Measurements from ENCODE around the gene ZBTB44. TPM values are rescaled to one million over a fixed set of nuclear protein-coding genes. Genes with fewer than 3 reads are reported as not detected.

Gene ZBTB44
- total RNA-seq, 1 experiment from 2014 or later = 18.5 TPM

DNA sequence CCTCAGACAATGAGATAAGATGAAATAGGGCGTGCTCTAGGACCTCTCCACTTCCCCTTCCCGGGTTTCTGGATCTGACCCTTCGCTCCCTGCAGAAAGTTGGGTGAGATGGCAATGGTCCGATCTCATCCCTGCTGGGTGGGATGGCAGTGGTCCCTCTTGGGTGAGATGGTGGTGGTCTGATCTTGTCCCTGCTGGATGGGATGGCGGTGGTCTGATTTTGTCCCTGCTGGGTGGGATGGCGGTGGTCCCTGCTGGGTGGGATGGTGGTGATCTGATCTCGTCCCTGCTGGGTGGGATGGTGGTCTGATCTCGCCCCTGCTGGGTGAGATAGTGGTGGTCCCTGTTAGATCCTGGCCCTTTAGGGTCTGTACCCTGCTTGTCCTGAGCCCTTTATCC, 133.8 kb downstream of the ZBTB44 start:
- H3K4me3 ChIP-seq = no peak overlapping the region
- no peaks in the 10 kb centered on the region for H3K9me3 ChIP-seq
- no peak for DNase-seq
- no peaks in the 10 kb centered on the region for H3K27me3 ChIP-seq
- no peaks in the 10 kb centered on the region for H3K36me3 ChIP-seq

GRCh38 chr11:130180491-130180890, 134.2 kb downstream of the ZBTB44 start:
- Histone ChIP-seq H3K27me3 (no peaks in the 10 kb centered on the region), H3K36me3 (no peaks in the 10 kb centered on the region), H3K9me3 (no peaks in the 10 kb centered on the region), H3K4me3 (no peak overlapping the region)
- DNase-seq = no peak

GRCh38 chr11:130179396-130180306, 135.1 kb downstream of the ZBTB44 start:
- no peaks in the 10 kb centered on the region for H3K36me3 ChIP-seq
- DNase-seq = no peak
- no peaks in the 10 kb centered on the region for H3K9me3 ChIP-seq
- H3K4me3 ChIP-seq = no peak overlapping the region
- H3K27me3 ChIP-seq = no peaks in the 10 kb centered on the region

DNA sequence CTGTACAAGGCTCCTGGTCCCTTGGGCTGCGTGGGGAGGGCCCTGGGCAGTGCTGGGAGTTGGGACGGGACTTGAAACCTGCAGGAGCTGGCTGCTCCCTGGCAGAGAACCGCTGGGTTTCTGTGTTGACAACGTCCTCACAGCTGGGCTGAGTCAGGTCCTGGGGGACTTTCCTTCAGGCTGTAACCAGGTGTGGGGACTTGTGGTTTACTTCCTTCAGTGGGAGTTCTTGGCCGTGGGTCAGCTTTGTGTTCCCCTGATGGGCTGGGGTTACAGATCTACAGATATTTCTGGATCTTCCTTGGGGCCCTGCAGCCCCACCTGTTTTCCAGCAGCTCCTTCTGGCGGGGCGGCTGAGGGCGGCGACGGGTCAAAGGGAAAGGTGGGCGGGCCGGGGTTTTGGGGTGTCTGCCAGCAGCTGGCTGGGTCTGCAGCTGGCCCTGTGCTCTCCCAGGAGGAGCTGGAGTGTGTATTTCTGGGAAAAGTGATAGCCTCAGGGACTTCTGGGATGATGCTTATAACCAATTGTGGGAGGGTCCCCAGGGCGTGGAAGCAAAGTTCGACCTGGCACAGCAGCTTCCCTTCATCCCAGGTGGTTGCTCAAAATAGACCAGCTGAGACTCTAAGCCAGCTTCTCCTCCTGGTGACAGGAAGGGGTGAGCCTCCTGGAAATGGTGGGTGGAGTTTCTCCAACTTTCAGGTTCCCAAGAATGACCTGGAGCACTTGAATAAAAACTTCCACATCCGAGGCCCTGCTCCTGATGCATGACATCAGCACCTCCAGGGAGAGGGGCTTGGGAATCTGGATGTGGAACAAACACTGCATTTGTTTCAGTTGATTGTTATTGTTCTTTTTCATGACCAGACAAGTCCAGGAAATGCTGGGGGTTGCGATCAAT, 136.0 kb downstream of the ZBTB44 start:
- Histone ChIP-seq H3K36me3 (no peaks in the 10 kb centered on the region), H3K9me3 (no peaks in the 10 kb centered on the region), H3K4me3 (no peak overlapping the region), H3K27me3 (no peaks in the 10 kb centered on the region)
- DNase-seq = no peak

- no peak overlapping the region for H3K4me3 ChIP-seq
- H3K9me3 ChIP-seq = no peaks in the 10 kb centered on the region
- H3K27me3 ChIP-seq = no peaks in the 10 kb centered on the region
- H3K36me3 ChIP-seq = no peaks in the 10 kb centered on the region
- no peak for DNase-seq
These were observed 136.9 kb downstream of the ZBTB44 start for GRCh38 chr11:130177782-130178181.

Other genes starting within 250 kb of the ZBTB44 start
- 369 and 426 TPM in 2 replicates for gene APLP2, start 245.0 kb downstream of the ZBTB44 start, total RNA-seq (2014; rRNA removed; shearing (Covaris generic); ENCODE audit: low replicate concordance)
- not detected in 2 replicates for gene ST14, start 155.1 kb downstream of the ZBTB44 start, total RNA-seq (2014; rRNA removed; shearing (Covaris generic); ENCODE audit: low replicate concordance)
- 2.6 and 3.5 TPM in 2 replicates for gene ADAMTS8, start 113.7 kb upstream of the ZBTB44 start, total RNA-seq (2014; rRNA removed; shearing (Covaris generic); ENCODE audit: low replicate concordance)
- gene ADAMTS15, start 133.7 kb upstream of the ZBTB44 start, total RNA-seq (2014; rRNA removed; shearing (Covaris generic); ENCODE audit: low replicate concordance) = 1.2 and 2.1 TPM in 2 replicates

Data from MG63 (cell line).